ENCODE data around the gene ADCK2.

GRCh38 chr7:140655511-140656408, 17.0 kb upstream of the ADCK2 start:
- TF ChIP-seq TAF1 (IDR thresholded peaks at IDR 0.05; ENCODE audit: low read depth) (no peak), EP300 (IDR thresholded peaks at IDR 0.05; ENCODE audit: borderline replicate concordance) (no peak), REST (IDR thresholded peaks at IDR 0.05; ENCODE audit: low read depth) (no peak), CREB1 (IDR thresholded peaks at IDR 0.05; ENCODE audit: low read depth) (no peak)
